Tibial artery (tissue), 4 donors: ENCODE measurements around the gene SIRPB1.

Experiments
- DNase-seq, 2 donors: peaks; one replicate each; pipeline ENCODE4 v3.0.0-alpha.2; 2019
- H3K27ac ChIP-seq, 2 donors: fragments of 200-600 bp; sonication (generic) in 1 of 2; 1 replicate in 1 of 2; 2 replicates in 1 of 2; pipeline ENCODE4 v1.5.1; 2018 to 2019; ENCODE audit warnings: mild to moderate bottlenecking in 1 of 2
- H3K27me3 ChIP-seq, 2 donors: fragments of 200-600 bp; sonication (generic) in 1 of 2; one replicate each; pipeline versions ENCODE4 v1.5.1 to v1.6.0; 2016 to 2019
- H3K36me3 ChIP-seq, 3 donors: fragments of 200-600 bp; sonication (generic) in 2 of 3; one replicate each; pipeline ENCODE4 v1.5.1; 2016 to 2019; ENCODE audit warnings: mild to moderate bottlenecking in 2 of 3
- H3K4me1 ChIP-seq, 4 donors: fragments of 200-600 bp; sonication (generic) in 2 of 4; 1 replicate in 3 of 4; 2 replicates in 1 of 4; pipeline ENCODE4 v1.5.1; 2016 to 2019
- H3K4me3 ChIP-seq, 2 donors: fragments of 200-600 bp; sonication (generic) in 1 of 2; 1 replicate in 1 of 2; 2 replicates in 1 of 2; pipeline ENCODE4 v1.5.1; 2018 to 2019; ENCODE audit warnings: mild to moderate bottlenecking in 2 of 2
- H3K9me3 ChIP-seq, 3 donors: fragments of 200-600 bp; sonication (generic) in 1 of 3; one replicate each; pipeline ENCODE4 v1.5.1; 2016 to 2019
- CTCF ChIP-seq, 2 experiments: fragments of 200-600 bp in 1 of 2; fragments of 450-650 bp in 1 of 2; IDR thresholded peaks; one replicate each; pipeline ENCODE4 v1.5.1; 2017 to 2019; ENCODE audit warnings: antibody characterized with exemption in 2 of 2, mild to moderate bottlenecking in 1 of 2, moderate library complexity in 1 of 2
- intact Hi-C: fragments of 100-400 bp; cut with DNase I; formaldehyde crosslinking; loops from one replicate; pipeline ENCODE4 v1.15.0; 2023; ENCODE audit warnings: low total_unique reads

The SIRPB1 gene

GRCh38 chr20:1664911-1665310, 45.1 kb upstream of the SIRPB1 start:
- DNase-seq, result no peak
- Histone ChIP-seq H3K4me3 (no peak overlapping the region), H3K36me3 (no peaks in the 10 kb centered on the region), H3K4me1 (no peaks in the 10 kb centered on the region), H3K9me3 (no peaks in the 10 kb centered on the region), H3K27me3 (no peaks in the 10 kb centered on the region), H3K27ac (no peak overlapping the region)
- TF ChIP-seq CTCF (IDR thresholded peaks at IDR 0.05), result no peak
- intact Hi-C loops, result no loop called here

GRCh38 chr20:1663917-1664316, 44.1 kb upstream of the SIRPB1 start:
- intact Hi-C loops, result no loop called here
- no peaks in the 10 kb centered on the region for H3K27me3 ChIP-seq

GRCh38 chr20:1661542-1662299, 41.9 kb upstream of the SIRPB1 start:
- Histone ChIP-seq H3K4me1 (no peaks in the 10 kb centered on the region), H3K27me3 (no peaks in the 10 kb centered on the region), H3K27ac (no peak overlapping the region), H3K9me3 (no peaks in the 10 kb centered on the region), H3K4me3 (no peak overlapping the region), H3K36me3 (no peaks in the 10 kb centered on the region)
- TF ChIP-seq CTCF (IDR thresholded peaks at IDR 0.05), result no peak
- intact Hi-C loops, result no loop called here
- no peak for DNase-seq

More at GRCh38 chr20:1663917-1664316, 44.1 kb upstream of the SIRPB1 start:
- H3K36me3 ChIP-seq, result no peaks in the 10 kb centered on the region
- no peaks in the 10 kb centered on the region for H3K4me1 ChIP-seq
- no peak overlapping the region for H3K27ac ChIP-seq
- H3K4me3 ChIP-seq, result no peak overlapping the region
- no peak for TF ChIP-seq CTCF (IDR thresholded peaks at IDR 0.05)
- H3K9me3 ChIP-seq, result no peaks in the 10 kb centered on the region
- no peak for DNase-seq

GRCh38 chr20:1660246-1660645, 40.4 kb upstream of the SIRPB1 start:
- no peaks in the 10 kb centered on the region for H3K9me3 ChIP-seq
- no peak overlapping the region for H3K27ac ChIP-seq
- H3K27me3 ChIP-seq, result no peaks in the 10 kb centered on the region
- no peak for DNase-seq
- intact Hi-C loops, result no loop called here
- H3K4me3 ChIP-seq, result no peak overlapping the region
- H3K36me3 ChIP-seq, result no peaks in the 10 kb centered on the region
- TF ChIP-seq CTCF (IDR thresholded peaks at IDR 0.05), result no peak
- no peaks in the 10 kb centered on the region for H3K4me1 ChIP-seq

GRCh38 chr20:1657556-1658334, 37.9 kb upstream of the SIRPB1 start, which contains the start of gene SIRPG:
TSS of gene SIRPG (minus strand) at chr20:1657779. CDS start at chr20:1657714, 65 bp downstream.
- H3K4me3 ChIP-seq, result no peak within 1 kb of the TSS
- H3K36me3 ChIP-seq, result no peaks in the 10 kb centered on the region
- no peaks in the 10 kb centered on the region for H3K9me3 ChIP-seq
- no peaks in the 10 kb centered on the region for H3K4me1 ChIP-seq
- TF ChIP-seq CTCF (IDR thresholded peaks at IDR 0.05), result no peak
- no peak for DNase-seq
- H3K27me3 ChIP-seq, result no peaks in the 10 kb centered on the region
- no peak within 1 kb of the TSS for H3K27ac ChIP-seq
- intact Hi-C loops, result no loop called here
